Measurements from ENCODE around the gene CHDH. TPM values are rescaled to one million over a fixed set of nuclear protein-coding genes. Genes with fewer than 3 reads are reported as not detected.
A peak's percentile ranks its signal among the peaks of the same experiment; 100 is the strongest.

CHDH gene
- total and polyA plus RNA-seq, 9 donors: 0.85 to 7.0 (median 4.1) TPM

DNA sequence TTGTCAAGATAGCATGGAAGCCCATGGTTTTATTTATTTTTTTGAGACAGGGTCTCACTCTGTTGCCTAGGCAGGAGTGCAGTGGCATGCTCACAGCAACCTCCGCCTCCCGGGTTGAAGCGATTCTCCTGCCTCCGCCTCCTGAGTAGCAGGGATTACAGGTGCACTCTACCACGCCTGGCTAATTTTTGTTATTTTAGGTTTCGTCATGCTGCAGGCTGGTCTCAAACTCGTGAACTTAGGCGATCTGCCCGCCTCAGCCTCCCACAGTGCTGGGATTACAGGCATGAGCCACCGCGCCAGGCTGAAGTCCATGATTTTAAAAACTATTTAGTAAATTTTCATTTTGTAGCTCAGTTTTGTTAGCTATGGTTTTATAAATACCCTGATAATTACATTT lies 38.4 kb upstream of the CHDH start:
- no peak overlapping the region for H3K4me3 ChIP-seq
- no peak overlapping the region for H3K27ac ChIP-seq
- 86 to 95% (median 88%) methylated on average over 11 of the region's 11 CpGs for WGBS, 3 donors
- no peak for DNase-seq
- H3K9me3 ChIP-seq: no peaks in the 10 kb centered on the region
- H3K36me3 ChIP-seq: no peaks in the 10 kb centered on the region
- TF ChIP-seq EP300 (IDR thresholded peaks at IDR 0.05) (no peak), POLR2A (IDR thresholded peaks at IDR 0.05) (no peak)
- intact Hi-C loops (cut with DNase I): no loop called here
- peaks cover 9% of the 10 kb centered on the region for H3K4me1 ChIP-seq (ENCODE audit: insufficient read depth)
- H3K27me3 ChIP-seq: no peaks in the 10 kb centered on the region

DNA sequence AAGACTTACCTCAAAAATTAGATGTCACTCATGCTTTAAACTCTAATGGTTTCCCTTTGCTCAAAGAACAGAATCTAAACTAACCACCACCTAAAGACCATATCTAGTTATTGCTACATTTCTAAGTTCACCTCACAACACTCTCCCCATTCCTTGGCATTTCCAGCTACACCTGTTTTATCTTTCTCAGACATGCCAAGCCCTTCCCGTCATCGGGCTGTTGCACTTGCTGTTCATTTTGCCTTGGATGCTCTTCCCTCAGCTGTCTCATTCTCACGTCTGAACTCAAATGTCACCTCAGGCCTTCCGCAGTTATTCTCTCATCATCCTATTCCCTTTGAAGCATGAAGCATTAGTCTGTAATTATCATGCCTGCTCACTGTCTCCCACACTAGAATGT lies 36.8 kb upstream of the CHDH start:
- WGBS, 3 donors: 84 to 95% (median 87%) methylated on average over 4 of the region's 4 CpGs
- TF ChIP-seq POLR2A (IDR thresholded peaks at IDR 0.05): no peak
- TF ChIP-seq, protein P1, sequence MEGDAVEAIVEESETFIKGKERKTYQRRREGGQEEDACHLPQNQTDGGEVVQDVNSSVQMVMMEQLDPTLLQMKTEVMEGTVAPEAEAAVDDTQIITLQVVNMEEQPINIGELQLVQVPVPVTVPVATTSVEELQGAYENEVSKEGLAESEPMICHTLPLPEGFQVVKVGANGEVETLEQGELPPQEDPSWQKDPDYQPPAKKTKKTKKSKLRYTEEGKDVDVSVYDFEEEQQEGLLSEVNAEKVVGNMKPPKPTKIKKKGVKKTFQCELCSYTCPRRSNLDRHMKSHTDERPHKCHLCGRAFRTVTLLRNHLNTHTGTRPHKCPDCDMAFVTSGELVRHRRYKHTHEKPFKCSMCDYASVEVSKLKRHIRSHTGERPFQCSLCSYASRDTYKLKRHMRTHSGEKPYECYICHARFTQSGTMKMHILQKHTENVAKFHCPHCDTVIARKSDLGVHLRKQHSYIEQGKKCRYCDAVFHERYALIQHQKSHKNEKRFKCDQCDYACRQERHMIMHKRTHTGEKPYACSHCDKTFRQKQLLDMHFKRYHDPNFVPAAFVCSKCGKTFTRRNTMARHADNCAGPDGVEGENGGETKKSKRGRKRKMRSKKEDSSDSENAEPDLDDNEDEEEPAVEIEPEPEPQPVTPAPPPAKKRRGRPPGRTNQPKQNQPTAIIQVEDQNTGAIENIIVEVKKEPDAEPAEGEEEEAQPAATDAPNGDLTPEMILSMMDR (IDR thresholded peaks at IDR 0.05): no peak
- TF ChIP-seq EP300 (IDR thresholded peaks at IDR 0.05): no peak
- Histone ChIP-seq H3K27me3 (no peaks in the 10 kb centered on the region), H3K4me3 (no peak overlapping the region), H3K36me3 (no peaks in the 10 kb centered on the region), H3K4me1 (ENCODE audit: insufficient read depth) (peaks cover 9% of the 10 kb centered on the region), H3K27ac (no peak overlapping the region), H3K9me3 (no peaks in the 10 kb centered on the region)
- no peak for DNase-seq
- intact Hi-C loops (cut with DNase I): no loop called here

DNA sequence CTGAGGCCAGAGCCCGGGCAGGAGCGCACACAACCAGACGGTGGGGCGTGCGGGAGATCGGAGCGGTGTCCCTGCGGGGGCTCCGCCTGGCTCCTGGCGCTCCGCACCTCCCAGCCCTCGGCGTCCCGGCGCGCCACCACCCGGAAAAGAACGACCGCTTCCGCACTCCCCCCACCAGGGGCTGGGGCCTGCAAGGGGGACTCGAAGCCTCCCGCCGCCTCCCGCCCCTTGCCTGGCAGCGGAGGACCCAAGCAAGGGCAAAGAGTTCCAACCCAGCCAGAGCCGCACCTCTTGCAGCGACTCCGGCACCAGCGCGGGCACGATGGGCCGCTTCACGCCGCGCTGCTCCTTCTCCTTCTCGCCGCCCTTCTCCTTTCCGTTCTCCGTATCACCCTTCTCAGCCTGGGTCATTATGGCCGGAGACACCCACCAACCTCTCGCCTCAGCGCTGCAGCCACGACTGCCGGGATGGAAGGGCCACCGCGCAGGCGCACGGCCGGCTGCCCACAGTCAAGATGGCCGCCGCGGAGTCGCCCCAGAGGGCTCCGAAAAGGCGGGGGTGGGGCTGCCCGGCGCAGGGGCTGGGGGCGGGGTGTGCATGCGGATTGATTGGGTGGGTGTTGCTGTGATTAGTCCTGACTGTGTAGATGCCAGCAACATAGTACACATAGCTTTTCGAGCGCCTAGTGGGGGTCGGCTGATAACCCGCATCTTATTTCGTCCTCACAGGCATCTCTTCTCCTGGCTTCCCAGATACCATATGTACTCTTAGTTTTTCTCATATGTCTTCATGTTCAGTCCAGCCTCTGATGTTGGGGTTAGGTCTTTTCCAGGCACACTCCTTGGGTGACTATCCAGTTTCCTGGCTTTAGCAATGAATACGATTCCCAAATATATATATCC lies 35.7 kb upstream of the CHDH start, which contains the start of gene ACTR8:
TSS of gene ACTR8 (minus strand) at position 462 of the 903 bp plus-strand sequence. CDS start at position 411, 51 bp downstream.
- H3K9me3 ChIP-seq: no peaks in the 10 kb centered on the region
- peak within 1 kb of the TSS; percentile 56 to 75 for H3K27ac ChIP-seq
- H3K27me3 ChIP-seq: no peaks in the 10 kb centered on the region
- WGBS, 3 donors: 1% methylated on average over 58 to 65 of the region's 65 CpGs
- H3K36me3 ChIP-seq: no peaks in the 10 kb centered on the region
- peak within 1 kb of the TSS; percentile 98 for H3K4me3 ChIP-seq
- DNase-seq: peak; percentile 82 to 92 (median 88)
- peaks cover 9% of the 10 kb centered on the region for H3K4me1 ChIP-seq (ENCODE audit: insufficient read depth)
- TF ChIP-seq, protein P1 (IDR thresholded peaks at IDR 0.05): peak in 2 of 3 donors; percentile 9 to 11
- peak; percentile 46 for TF ChIP-seq POLR2A (IDR thresholded peaks at IDR 0.05)
- no peak for TF ChIP-seq EP300 (IDR thresholded peaks at IDR 0.05)
- intact Hi-C loops (cut with DNase I): no loop called here

DNA sequence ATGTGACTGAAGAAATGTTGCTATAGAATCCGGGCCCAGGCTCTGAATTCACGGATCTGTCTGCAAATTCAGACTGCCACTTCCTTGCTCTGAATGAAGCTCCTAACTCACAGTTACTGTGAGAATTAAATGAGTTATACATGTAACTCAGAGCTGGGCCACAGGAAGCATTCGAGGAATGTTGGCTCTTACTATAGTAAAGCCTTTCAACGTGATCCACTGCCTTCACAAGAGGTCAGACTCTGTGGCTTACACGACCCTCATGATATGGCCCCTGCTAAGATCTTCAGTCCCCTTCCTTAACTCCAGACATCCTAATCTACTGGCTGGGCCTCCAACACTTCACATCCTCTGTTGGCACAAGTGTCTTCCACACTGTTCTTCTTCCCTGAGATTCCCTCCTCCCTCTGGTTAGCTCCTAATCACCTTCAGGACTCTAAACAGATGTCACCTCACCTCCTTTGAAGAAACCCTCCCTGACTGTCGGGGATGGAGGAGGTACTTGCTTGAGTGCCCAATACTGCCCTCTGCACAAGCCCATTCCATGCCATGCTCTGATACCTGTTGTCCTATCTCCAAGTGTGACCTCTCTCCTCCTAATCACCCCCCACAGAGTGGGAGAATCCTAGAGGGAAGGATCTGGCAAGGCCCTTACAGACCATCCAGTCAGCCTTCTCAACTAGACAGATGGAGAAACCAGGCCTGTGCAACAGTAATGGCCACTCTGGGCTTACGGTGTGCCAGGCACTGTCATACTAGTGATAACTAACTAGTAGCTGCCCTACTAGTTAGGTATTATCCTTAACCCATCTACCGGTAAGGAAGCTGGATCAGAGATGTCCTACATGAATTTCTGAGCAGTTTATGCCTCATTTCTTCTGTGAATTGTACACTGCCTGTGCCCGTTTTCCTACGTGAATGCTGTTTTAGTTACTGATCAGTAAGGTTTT lies 34.5 kb upstream of the CHDH start:
- 45 to 53% (median 51%) methylated on average over 10 of the region's 10 CpGs for WGBS, 3 donors
- H3K27ac ChIP-seq: no peak overlapping the region
- H3K4me1 ChIP-seq (ENCODE audit: insufficient read depth): peaks cover 9% of the 10 kb centered on the region
- H3K4me3 ChIP-seq: peak overlapping the region; percentile 98
- intact Hi-C loops (cut with DNase I): no loop called here
- no peaks in the 10 kb centered on the region for H3K36me3 ChIP-seq
- no peaks in the 10 kb centered on the region for H3K27me3 ChIP-seq
- H3K9me3 ChIP-seq: no peaks in the 10 kb centered on the region
- TF ChIP-seq, protein P1 (IDR thresholded peaks at IDR 0.05): no peak
- TF ChIP-seq POLR2A (IDR thresholded peaks at IDR 0.05) (no peak), EP300 (IDR thresholded peaks at IDR 0.05) (no peak)
- no peak for DNase-seq
